ENCODE data around the gene AIF1. TPM values are rescaled to one million over a fixed set of nuclear protein-coding genes. Genes with fewer than 3 reads are reported as not detected.

Gene AIF1
- total and polyA plus RNA-seq, 4 experiments from 2014 or later, result 5.2 to 11.0 (median 9.1) TPM

DNA sequence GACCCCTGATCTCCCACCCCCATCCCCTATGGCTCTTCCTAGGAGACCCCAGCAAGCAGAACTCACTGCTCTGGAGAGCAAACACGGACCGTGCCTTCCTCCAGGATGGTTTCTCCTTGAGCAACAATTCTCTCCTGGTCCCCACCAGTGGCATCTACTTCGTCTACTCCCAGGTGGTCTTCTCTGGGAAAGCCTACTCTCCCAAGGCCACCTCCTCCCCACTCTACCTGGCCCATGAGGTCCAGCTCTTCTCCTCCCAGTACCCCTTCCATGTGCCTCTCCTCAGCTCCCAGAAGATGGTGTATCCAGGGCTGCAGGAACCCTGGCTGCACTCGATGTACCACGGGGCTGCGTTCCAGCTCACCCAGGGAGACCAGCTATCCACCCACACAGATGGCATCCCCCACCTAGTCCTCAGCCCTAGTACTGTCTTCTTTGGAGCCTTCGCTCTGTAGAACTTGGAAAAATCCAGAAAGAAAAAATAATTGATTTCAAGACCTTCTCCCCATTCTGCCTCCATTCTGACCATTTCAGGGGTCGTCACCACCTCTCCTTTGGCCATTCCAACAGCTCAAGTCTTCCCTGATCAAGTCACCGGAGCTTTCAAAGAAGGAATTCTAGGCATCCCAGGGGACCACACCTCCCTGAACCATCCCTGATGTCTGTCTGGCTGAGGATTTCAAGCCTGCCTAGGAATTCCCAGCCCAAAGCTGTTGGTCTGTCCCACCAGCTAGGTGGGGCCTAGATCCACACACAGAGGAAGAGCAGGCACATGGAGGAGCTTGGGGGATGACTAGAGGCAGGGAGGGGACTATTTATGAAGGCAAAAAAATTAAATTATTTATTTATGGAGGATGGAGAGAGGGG, 41.6 kb upstream of the AIF1 start:
- Histone ChIP-seq H3K36me3 (ENCODE audit: insufficient read depth, low read length) (peaks cover 12% of the 10 kb centered on the region), H3K27ac (ENCODE audit: low read depth, low read length) (peak overlapping the region; percentile 83), H3K9me3 (ENCODE audit: control insufficient read depth in 1 of 2, low read length in 2 of 2) (no peaks in the 10 kb centered on the region), H3K27me3 (ENCODE audit: insufficient read depth, low read length) (no peaks in the 10 kb centered on the region), H3K4me1 (ENCODE audit: insufficient read depth, low read length) (peaks cover 82% of the 10 kb centered on the region), H3K4me3 (ENCODE audit: low read length in 2 of 2) (peak overlapping the region in 1 of 2 donors; percentile 62)
- intact Hi-C loops (cut with micrococcal nuclease), result no loop called here
- CTCF ChIA-PET (ENCODE audit: partially characterized antibody), result interaction anchor here (1.0 to 19.7 kb wide), 6 partner anchors 9 to 257 kb away, joined by 4 to 962 read pairs (median 10); partner anchors contain the start of genes ATP6V1G2, DDX39B, LST1 and LTB
- H3K27ac Mint-ChIP-seq, result peak overlapping the region; percentile 96 to 100 (median 99)
- POLR2A ChIA-PET (ENCODE audit: partially characterized antibody), result interaction anchor here (1.5 to 52.5 kb wide), 3 partner anchors 9 to 29 kb away, joined by 4 to 3597 read pairs (median 3597); partner anchors contain the start of genes ATP6V1G2, DDX39B, LST1 and LTA
- H3K4me1 Mint-ChIP-seq, result peaks cover 60 to 97% (median 75%) of the 10 kb centered on the region in 4 donors
- no peak for DNase-seq
- no peaks in the 10 kb centered on the region for H3K27me3 Mint-ChIP-seq
- peaks cover 23 to 41% of the 10 kb centered on the region in 2 donors for H3K36me3 Mint-ChIP-seq
- H3K9me3 Mint-ChIP-seq, result peaks cover 0 to 4% (median 0%) of the 10 kb centered on the region in 8 donors
- peak overlapping the region; percentile 57 to 100 (median 98) for H3K4me3 Mint-ChIP-seq

DNA sequence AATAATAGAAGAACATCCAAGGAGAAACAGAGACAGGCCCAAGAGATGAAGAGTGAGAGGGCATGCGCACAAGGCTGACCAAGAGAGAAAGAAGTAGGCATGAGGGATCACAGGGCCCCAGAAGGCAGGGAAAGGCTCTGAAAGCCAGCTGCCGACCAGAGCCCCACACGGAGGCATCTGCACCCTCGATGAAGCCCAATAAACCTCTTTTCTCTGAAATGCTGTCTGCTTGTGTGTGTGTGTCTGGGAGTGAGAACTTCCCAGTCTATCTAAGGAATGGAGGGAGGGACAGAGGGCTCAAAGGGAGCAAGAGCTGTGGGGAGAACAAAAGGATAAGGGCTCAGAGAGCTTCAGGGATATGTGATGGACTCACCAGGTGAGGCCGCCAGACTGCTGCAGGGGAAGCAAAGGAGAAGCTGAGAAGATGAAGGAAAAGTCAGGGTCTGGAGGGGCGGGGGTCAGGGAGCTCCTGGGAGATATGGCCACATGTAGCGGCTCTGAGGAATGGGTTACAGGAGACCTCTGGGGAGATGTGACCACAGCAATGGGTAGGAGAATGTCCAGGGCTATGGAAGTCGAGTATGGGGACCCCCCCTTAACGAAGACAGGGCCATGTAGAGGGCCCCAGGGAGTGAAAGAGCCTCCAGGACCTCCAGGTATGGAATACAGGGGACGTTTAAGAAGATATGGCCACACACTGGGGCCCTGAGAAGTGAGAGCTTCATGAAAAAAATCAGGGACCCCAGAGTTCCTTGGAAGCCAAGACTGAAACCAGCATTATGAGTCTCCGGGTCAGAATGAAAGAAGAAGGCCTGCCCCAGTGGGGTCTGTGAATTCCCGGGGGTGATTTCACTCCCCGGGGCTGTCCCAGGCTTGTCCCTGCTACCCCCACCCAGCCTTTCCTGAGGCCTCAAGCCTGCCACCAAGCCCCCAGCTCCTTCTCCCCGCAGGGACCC, 40.6 kb upstream of the AIF1 start:
- peak in 1 of 5 donors; percentile 33 for DNase-seq
- Histone ChIP-seq H3K27ac (ENCODE audit: low read depth, low read length) (peak overlapping the region; percentile 83), H3K27me3 (ENCODE audit: insufficient read depth, low read length) (no peaks in the 10 kb centered on the region), H3K36me3 (ENCODE audit: insufficient read depth, low read length) (peaks cover 12% of the 10 kb centered on the region), H3K4me1 (ENCODE audit: insufficient read depth, low read length) (peaks cover 82% of the 10 kb centered on the region), H3K4me3 (ENCODE audit: low read length in 2 of 2) (peak overlapping the region; percentile 87 to 99), H3K9me3 (ENCODE audit: control insufficient read depth in 1 of 2, low read length in 2 of 2) (no peaks in the 10 kb centered on the region)
- ChIA-PET CTCF (ENCODE audit: partially characterized antibody) (interaction anchor here (1.0 to 19.7 kb wide), 6 partner anchors 19 to 256 kb away, joined by 3 to 962 read pairs (median 10); partner anchors contain the start of genes ATP6V1G2, DDX39B, LST1 and NCR3), POLR2A (ENCODE audit: partially characterized antibody) (interaction anchor here (0.6 to 52.5 kb wide), 10 partner anchors 8 to 377 kb away, joined by 3 to 3597 read pairs (median 5); partner anchors contain the start of genes ABHD16A, ATP6V1G2, BAG6 and DDX39B)
- H3K27ac Mint-ChIP-seq, result peak overlapping the region; percentile 96 to 100 (median 99)
- peaks cover 62 to 97% (median 75%) of the 10 kb centered on the region in 4 donors for H3K4me1 Mint-ChIP-seq
- intact Hi-C loops (cut with micrococcal nuclease), result no loop called here
- no peaks in the 10 kb centered on the region for H3K27me3 Mint-ChIP-seq
- H3K9me3 Mint-ChIP-seq, result peaks cover 0 to 4% (median 0%) of the 10 kb centered on the region in 8 donors
- peak overlapping the region; percentile 88 to 100 (median 98) for H3K4me3 Mint-ChIP-seq
- peaks cover 27 to 45% of the 10 kb centered on the region in 2 donors for H3K36me3 Mint-ChIP-seq

DNA sequence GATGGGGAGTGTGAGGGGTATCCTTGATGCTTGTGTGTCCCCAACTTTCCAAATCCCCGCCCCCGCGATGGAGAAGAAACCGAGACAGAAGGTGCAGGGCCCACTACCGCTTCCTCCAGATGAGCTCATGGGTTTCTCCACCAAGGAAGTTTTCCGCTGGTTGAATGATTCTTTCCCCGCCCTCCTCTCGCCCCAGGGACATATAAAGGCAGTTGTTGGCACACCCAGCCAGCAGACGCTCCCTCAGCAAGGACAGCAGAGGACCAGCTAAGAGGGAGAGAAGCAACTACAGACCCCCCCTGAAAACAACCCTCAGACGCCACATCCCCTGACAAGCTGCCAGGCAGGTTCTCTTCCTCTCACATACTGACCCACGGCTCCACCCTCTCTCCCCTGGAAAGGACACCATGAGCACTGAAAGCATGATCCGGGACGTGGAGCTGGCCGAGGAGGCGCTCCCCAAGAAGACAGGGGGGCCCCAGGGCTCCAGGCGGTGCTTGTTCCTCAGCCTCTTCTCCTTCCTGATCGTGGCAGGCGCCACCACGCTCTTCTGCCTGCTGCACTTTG, 39.6 kb upstream of the AIF1 start, which contains the start of gene TNF:
Gene TNF (plus strand): TSS at position 231 of the 567 bp plus-strand sequence. CDS start 177 bp downstream, at position 408.
- ChIA-PET CTCF (ENCODE audit: partially characterized antibody) (interaction anchor here (0.5 to 19.7 kb wide), 7 partner anchors 18 to 255 kb away, joined by 3 to 962 read pairs (median 6); partner anchors contain the start of genes ATP6V1G2, DDX39B, LST1 and NCR3), POLR2A (ENCODE audit: partially characterized antibody) (interaction anchor here (0.6 to 52.5 kb wide), 15 partner anchors 7 to 1270 kb away, joined by 3 to 3597 read pairs (median 5); partner anchors contain the start of genes ABHD16A, ATP6V1G2, BAG6 and DDX39B)
- Histone ChIP-seq H3K9me3 (ENCODE audit: control insufficient read depth in 1 of 2, low read length in 2 of 2) (no peaks in the 10 kb centered on the region), H3K36me3 (ENCODE audit: insufficient read depth, low read length) (peaks cover 12% of the 10 kb centered on the region), H3K4me3 (ENCODE audit: low read length in 2 of 2) (peak within 1 kb of the TSS; percentile 87 to 99), H3K27me3 (ENCODE audit: insufficient read depth, low read length) (no peaks in the 10 kb centered on the region), H3K27ac (ENCODE audit: low read depth, low read length) (peak within 1 kb of the TSS; percentile 83), H3K4me1 (ENCODE audit: insufficient read depth, low read length) (peaks cover 82% of the 10 kb centered on the region)
- peak within 1 kb of the TSS; percentile 96 to 100 (median 99) for H3K27ac Mint-ChIP-seq
- H3K4me3 Mint-ChIP-seq, result peak within 1 kb of the TSS; percentile 88 to 100 (median 98)
- peaks cover 30 to 52% of the 10 kb centered on the region in 2 donors for H3K36me3 Mint-ChIP-seq
- no peaks in the 10 kb centered on the region for H3K27me3 Mint-ChIP-seq
- peaks cover 58 to 97% (median 73%) of the 10 kb centered on the region in 4 donors for H3K4me1 Mint-ChIP-seq
- peak; percentile 71 to 92 (median 74) for DNase-seq
- H3K9me3 Mint-ChIP-seq, result peaks cover 0 to 4% (median 0%) of the 10 kb centered on the region in 8 donors
- intact Hi-C loops (cut with micrococcal nuclease), result no loop called here

DNA sequence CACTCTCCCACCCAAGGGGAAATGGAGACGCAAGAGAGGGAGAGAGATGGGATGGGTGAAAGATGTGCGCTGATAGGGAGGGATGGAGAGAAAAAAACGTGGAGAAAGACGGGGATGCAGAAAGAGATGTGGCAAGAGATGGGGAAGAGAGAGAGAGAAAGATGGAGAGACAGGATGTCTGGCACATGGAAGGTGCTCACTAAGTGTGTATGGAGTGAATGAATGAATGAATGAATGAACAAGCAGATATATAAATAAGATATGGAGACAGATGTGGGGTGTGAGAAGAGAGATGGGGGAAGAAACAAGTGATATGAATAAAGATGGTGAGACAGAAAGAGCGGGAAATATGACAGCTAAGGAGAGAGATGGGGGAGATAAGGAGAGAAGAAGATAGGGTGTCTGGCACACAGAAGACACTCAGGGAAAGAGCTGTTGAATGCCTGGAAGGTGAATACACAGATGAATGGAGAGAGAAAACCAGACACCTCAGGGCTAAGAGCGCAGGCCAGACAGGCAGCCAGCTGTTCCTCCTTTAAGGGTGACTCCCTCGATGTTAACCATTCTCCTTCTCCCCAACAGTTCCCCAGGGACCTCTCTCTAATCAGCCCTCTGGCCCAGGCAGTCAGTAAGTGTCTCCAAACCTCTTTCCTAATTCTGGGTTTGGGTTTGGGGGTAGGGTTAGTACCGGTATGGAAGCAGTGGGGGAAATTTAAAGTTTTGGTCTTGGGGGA, 38.9 kb upstream of the AIF1 start:
- CTCF ChIA-PET (ENCODE audit: partially characterized antibody), result interaction anchor here (0.5 to 19.7 kb wide), 7 partner anchors 17 to 254 kb away, joined by 3 to 962 read pairs (median 5); partner anchors contain the start of genes ATP6V1G2, DDX39B, LST1 and NCR3
- peak overlapping the region; percentile 96 to 100 (median 99) for H3K27ac Mint-ChIP-seq
- POLR2A ChIA-PET (ENCODE audit: partially characterized antibody), result interaction anchor here (0.6 to 52.5 kb wide), 22 partner anchors 6 to 1270 kb away, joined by 3 to 3597 read pairs (median 4); partner anchors contain the start of genes ABHD16A, ATP6V1G2, BAG6 and C6orf47

DNA sequence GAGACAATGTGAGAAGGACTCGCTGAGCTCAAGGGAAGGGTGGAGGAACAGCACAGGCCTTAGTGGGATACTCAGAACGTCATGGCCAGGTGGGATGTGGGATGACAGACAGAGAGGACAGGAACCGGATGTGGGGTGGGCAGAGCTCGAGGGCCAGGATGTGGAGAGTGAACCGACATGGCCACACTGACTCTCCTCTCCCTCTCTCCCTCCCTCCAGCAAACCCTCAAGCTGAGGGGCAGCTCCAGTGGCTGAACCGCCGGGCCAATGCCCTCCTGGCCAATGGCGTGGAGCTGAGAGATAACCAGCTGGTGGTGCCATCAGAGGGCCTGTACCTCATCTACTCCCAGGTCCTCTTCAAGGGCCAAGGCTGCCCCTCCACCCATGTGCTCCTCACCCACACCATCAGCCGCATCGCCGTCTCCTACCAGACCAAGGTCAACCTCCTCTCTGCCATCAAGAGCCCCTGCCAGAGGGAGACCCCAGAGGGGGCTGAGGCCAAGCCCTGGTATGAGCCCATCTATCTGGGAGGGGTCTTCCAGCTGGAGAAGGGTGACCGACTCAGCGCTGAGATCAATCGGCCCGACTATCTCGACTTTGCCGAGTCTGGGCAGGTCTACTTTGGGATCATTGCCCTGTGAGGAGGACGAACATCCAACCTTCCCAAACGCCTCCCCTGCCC, 38.0 kb upstream of the AIF1 start:
- Histone ChIP-seq H3K4me1 (ENCODE audit: insufficient read depth, low read length) (peaks cover 67% of the 10 kb centered on the region), H3K27ac (ENCODE audit: low read depth, low read length) (peak overlapping the region; percentile 83), H3K4me3 (ENCODE audit: low read length in 2 of 2) (peak overlapping the region; percentile 87 to 99), H3K36me3 (ENCODE audit: insufficient read depth, low read length) (peaks cover 12% of the 10 kb centered on the region), H3K9me3 (ENCODE audit: control insufficient read depth in 1 of 2, low read length in 2 of 2) (no peaks in the 10 kb centered on the region), H3K27me3 (ENCODE audit: insufficient read depth, low read length) (no peaks in the 10 kb centered on the region)
- ChIA-PET CTCF (ENCODE audit: partially characterized antibody) (interaction anchor here (1.1 to 19.7 kb wide), 4 partner anchors 16 to 253 kb away, joined by 5 to 962 read pairs (median 300); partner anchors contain the start of genes ATP6V1G2, LST1, NCR3 and NFKBIL1), POLR2A (ENCODE audit: partially characterized antibody) (interaction anchor here (0.5 to 52.5 kb wide), 17 partner anchors 6 to 321 kb away, joined by 3 to 3597 read pairs (median 4); partner anchors contain the start of genes ATP6V1G2, BAG6, C6orf47 and DDX39B)
- H3K4me3 Mint-ChIP-seq, result peak overlapping the region; percentile 88 to 100 (median 98)
- peak overlapping the region; percentile 96 to 100 (median 99) for H3K27ac Mint-ChIP-seq
- no peaks in the 10 kb centered on the region for H3K27me3 Mint-ChIP-seq
- H3K9me3 Mint-ChIP-seq, result peaks cover 0 to 4% (median 0%) of the 10 kb centered on the region in 8 donors
- peaks cover 46 to 65% of the 10 kb centered on the region in 2 donors for H3K36me3 Mint-ChIP-seq
- peaks cover 47 to 97% (median 62%) of the 10 kb centered on the region in 4 donors for H3K4me1 Mint-ChIP-seq
- intact Hi-C loops (cut with micrococcal nuclease), result loop anchor here (1.0 kb wide), 1 partner anchor 9 kb away; no protein-coding TSS in a partner anchor
- peak in 4 of 5 donors; percentile 49 to 64 (median 58) for DNase-seq

More for the DNA sequence above, 38.9 kb upstream of the AIF1 start:
- H3K4me3 Mint-ChIP-seq, result peak overlapping the region; percentile 88 to 100 (median 98)
- no peaks in the 10 kb centered on the region for H3K27me3 Mint-ChIP-seq
- peaks cover 12% of the 10 kb centered on the region for H3K36me3 ChIP-seq (ENCODE audit: insufficient read depth, low read length)
- intact Hi-C loops (cut with micrococcal nuclease), result loop anchor here (1.0 kb wide), 1 partner anchor 8 kb away; no protein-coding TSS in a partner anchor
- peak in 1 of 5 donors; percentile 54 for DNase-seq
- H3K4me1 ChIP-seq (ENCODE audit: insufficient read depth, low read length), result peaks cover 75% of the 10 kb centered on the region
- peak overlapping the region; percentile 87 to 99 for H3K4me3 ChIP-seq (ENCODE audit: low read length in 2 of 2)
- H3K9me3 ChIP-seq (ENCODE audit: control insufficient read depth in 1 of 2, low read length in 2 of 2), result no peaks in the 10 kb centered on the region
- peaks cover 0 to 4% (median 0%) of the 10 kb centered on the region in 8 donors for H3K9me3 Mint-ChIP-seq
- H3K36me3 Mint-ChIP-seq, result peaks cover 37 to 58% of the 10 kb centered on the region in 2 donors
- H3K27ac ChIP-seq (ENCODE audit: low read depth, low read length), result peak overlapping the region; percentile 83
- H3K4me1 Mint-ChIP-seq, result peaks cover 55 to 97% (median 70%) of the 10 kb centered on the region in 4 donors
- H3K27me3 ChIP-seq (ENCODE audit: insufficient read depth, low read length), result no peaks in the 10 kb centered on the region
